KMS-11 (cell line): ENCODE data around the gene TSNAX.

Experiments
- H2AFZ ChIP-seq: fragments of 200-600 bp; sonication (generic); 2 replicates; pipeline ENCODE4 v1.6.1; 2016; ENCODE audit warnings: antibody characterized with exemption, mixed run types, low read depth
- H3K27ac ChIP-seq: fragments of 200-600 bp; sonication (generic); 2 replicates; pipeline ENCODE4 v1.6.1; 2016; ENCODE audit warnings: mild to moderate bottlenecking, mixed run types
- H3K27me3 ChIP-seq: fragments of 200-600 bp; sonication (generic); 2 replicates; pipeline ENCODE4 v1.6.1; 2017; ENCODE audit warnings: mild to moderate bottlenecking, low read depth, mixed run types, moderate library complexity; ENCODE audit not compliant: insufficient read depth
- H3K36me3 ChIP-seq: fragments of 200-600 bp; sonication (generic); 2 replicates; pipeline ENCODE4 v1.6.1; 2017; ENCODE audit warnings: mild to moderate bottlenecking, mixed run types; ENCODE audit not compliant: insufficient read depth
- H3K4me1 ChIP-seq: fragments of 200-600 bp; sonication (generic); 2 replicates; pipeline ENCODE4 v1.6.1; 2016; ENCODE audit warnings: mild to moderate bottlenecking, low read depth, mixed run types; ENCODE audit not compliant: poor library complexity, severe bottlenecking
- H3K4me2 ChIP-seq: fragments of 200-600 bp; sonication (generic); 2 replicates; pipeline ENCODE4 v1.7.0; 2016; ENCODE audit warnings: mild to moderate bottlenecking, mixed run types
- H3K4me3 ChIP-seq: fragments of 200-600 bp; sonication (generic); IDR thresholded peaks from 2 replicates; pipeline ENCODE4 v1.6.1; 2017; ENCODE audit warnings: low read depth, low read length, mixed read lengths; ENCODE audit not compliant: insufficient read depth
- H3K79me2 ChIP-seq: fragments of 200-600 bp; sonication (generic); 2 replicates; pipeline ENCODE4 v1.6.1; 2016; ENCODE audit warnings: low read depth, mixed run types; ENCODE audit not compliant: insufficient read depth
- H3K9ac ChIP-seq: fragments of 200-600 bp; sonication (generic); 2 replicates; pipeline ENCODE4 v1.6.1; 2016; ENCODE audit warnings: mild to moderate bottlenecking, mixed run types
- H4K20me1 ChIP-seq: fragments of 200-600 bp; sonication (generic); 2 replicates; pipeline ENCODE4 v1.6.1; 2016; ENCODE audit warnings: mild to moderate bottlenecking, mixed run types; ENCODE audit not compliant: insufficient read depth
- TF ChIP-seq, protein P1 (sequence below): fragments of 200-600 bp; sonication (generic); conservative IDR thresholded peaks from 2 replicates; pipeline ENCODE4 v1.6.1; 2017; ENCODE audit warnings: low read depth, mild to moderate bottlenecking, antibody characterized with exemption, low read length, moderate library complexity, mixed read lengths

The TSNAX gene

DNA sequence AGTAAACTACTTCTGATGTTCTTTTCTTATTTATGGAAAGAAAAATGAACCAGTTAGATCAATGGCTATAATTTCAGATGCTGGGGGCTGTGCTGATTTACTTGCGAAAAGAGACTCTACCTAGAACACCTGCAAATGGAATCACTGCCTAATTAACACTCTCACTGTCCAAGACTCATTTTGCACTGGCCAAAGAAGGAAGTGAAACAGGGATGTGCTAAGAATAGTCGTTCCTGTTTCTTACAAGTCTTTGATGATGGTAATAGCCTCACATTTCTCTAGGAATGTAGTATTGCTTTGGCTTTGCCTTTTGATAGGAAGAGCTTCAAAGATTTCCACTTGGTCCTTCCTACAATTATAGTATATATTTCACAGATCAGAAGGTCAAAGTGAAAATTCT lies 12.7 kb upstream of the TSNAX start:
- Histone ChIP-seq H3K4me3 (no peak overlapping the region), H3K27ac (no peak overlapping the region), H4K20me1 (no peaks in the 10 kb centered on the region), H3K4me1 (peaks cover 4% of the 10 kb centered on the region), H3K79me2 (no peaks in the 10 kb centered on the region), H2AFZ (no peak overlapping the region), H3K4me2 (no peak overlapping the region), H3K27me3 (no peaks in the 10 kb centered on the region), H3K9ac (no peak overlapping the region), H3K36me3 (no peaks in the 10 kb centered on the region)
- TF ChIP-seq, protein P1, sequence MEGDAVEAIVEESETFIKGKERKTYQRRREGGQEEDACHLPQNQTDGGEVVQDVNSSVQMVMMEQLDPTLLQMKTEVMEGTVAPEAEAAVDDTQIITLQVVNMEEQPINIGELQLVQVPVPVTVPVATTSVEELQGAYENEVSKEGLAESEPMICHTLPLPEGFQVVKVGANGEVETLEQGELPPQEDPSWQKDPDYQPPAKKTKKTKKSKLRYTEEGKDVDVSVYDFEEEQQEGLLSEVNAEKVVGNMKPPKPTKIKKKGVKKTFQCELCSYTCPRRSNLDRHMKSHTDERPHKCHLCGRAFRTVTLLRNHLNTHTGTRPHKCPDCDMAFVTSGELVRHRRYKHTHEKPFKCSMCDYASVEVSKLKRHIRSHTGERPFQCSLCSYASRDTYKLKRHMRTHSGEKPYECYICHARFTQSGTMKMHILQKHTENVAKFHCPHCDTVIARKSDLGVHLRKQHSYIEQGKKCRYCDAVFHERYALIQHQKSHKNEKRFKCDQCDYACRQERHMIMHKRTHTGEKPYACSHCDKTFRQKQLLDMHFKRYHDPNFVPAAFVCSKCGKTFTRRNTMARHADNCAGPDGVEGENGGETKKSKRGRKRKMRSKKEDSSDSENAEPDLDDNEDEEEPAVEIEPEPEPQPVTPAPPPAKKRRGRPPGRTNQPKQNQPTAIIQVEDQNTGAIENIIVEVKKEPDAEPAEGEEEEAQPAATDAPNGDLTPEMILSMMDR = no peak

DNA sequence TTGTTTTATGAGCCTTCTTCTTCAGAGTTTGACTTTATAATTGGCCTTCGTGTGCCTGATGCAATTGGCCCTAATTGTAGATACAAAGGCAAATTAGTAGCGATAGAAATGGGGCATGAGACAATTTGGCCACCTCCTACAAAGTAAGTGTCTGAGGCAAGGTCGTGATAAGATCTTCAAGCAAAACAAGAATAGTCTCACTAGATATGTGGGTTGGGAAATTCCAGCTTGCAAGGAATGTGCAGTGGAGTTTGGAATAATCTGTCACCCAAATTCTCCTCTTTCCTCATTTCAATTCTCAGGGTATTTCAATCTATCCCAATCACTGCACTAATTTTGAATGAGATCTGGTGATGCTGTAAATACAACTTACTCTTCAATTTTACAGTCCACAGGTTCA lies 11.4 kb upstream of the TSNAX start:
- Histone ChIP-seq H3K4me1 (peaks cover 4% of the 10 kb centered on the region), H3K4me2 (no peak overlapping the region), H4K20me1 (no peaks in the 10 kb centered on the region), H3K9ac (no peak overlapping the region), H3K27me3 (no peaks in the 10 kb centered on the region), H3K36me3 (no peaks in the 10 kb centered on the region), H3K4me3 (no peak overlapping the region), H3K79me2 (no peaks in the 10 kb centered on the region), H2AFZ (no peak overlapping the region), H3K27ac (no peak overlapping the region)
- TF ChIP-seq, protein P1 = no peak

GRCh38 chr1:231518485-231519034 lies 9.9 kb upstream of the TSNAX start:
- Histone ChIP-seq H3K9ac (no peak overlapping the region), H2AFZ (no peak overlapping the region), H3K36me3 (no peaks in the 10 kb centered on the region), H3K4me2 (no peak overlapping the region), H4K20me1 (no peaks in the 10 kb centered on the region), H3K27me3 (no peaks in the 10 kb centered on the region), H3K4me1 (peaks cover 4% of the 10 kb centered on the region), H3K27ac (no peak overlapping the region), H3K4me3 (no peak overlapping the region), H3K79me2 (no peaks in the 10 kb centered on the region)
- TF ChIP-seq, protein P1 = no peak

DNA sequence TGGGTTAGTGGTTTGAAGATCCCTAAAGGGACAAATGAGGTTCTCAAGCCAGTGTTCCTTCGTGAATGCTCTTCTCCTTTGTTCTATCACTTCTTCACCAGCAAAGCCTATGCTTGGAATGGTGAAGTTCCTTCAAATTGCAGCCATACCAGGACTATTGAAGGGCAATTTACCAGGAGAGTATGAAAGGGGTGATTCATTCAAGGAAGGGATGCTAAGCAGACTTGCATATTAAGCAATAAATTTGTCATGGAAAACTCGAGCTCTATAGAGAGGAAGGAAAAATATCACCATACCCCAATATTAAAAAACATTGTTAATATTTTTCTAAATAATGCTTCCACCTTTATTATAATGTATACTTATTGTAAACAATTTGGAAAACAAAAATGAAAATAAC lies 9.3 kb upstream of the TSNAX start:
- Histone ChIP-seq H3K27ac (no peak overlapping the region), H3K9ac (no peak overlapping the region), H3K27me3 (no peaks in the 10 kb centered on the region), H3K36me3 (no peaks in the 10 kb centered on the region), H3K4me3 (no peak overlapping the region), H3K4me2 (no peak overlapping the region), H3K79me2 (no peaks in the 10 kb centered on the region), H3K4me1 (peaks cover 4% of the 10 kb centered on the region), H4K20me1 (no peaks in the 10 kb centered on the region), H2AFZ (no peak overlapping the region)
- TF ChIP-seq, protein P1 = no peak
